Muscle layer of colon (tissue), 2 donors: ENCODE results near the gene SLC8A2.

Source experiments
- H3K27ac ChIP-seq: one replicate; pipeline ENCODE4 v1.7.0; 2013; ENCODE audit warnings: low read depth, mild to moderate bottlenecking, low read length, moderate library complexity
- H3K27me3 ChIP-seq, 2 donors: one replicate each; pipeline ENCODE4 v1.7.0; 2013; ENCODE audit warnings: low read length in 2 of 2, mild to moderate bottlenecking in 2 of 2; ENCODE audit not compliant: insufficient read depth in 2 of 2, control insufficient read depth in 1 of 2
- H3K36me3 ChIP-seq: one replicate; pipeline ENCODE4 v1.7.0; 2013; ENCODE audit warnings: mild to moderate bottlenecking, low read length; ENCODE audit not compliant: insufficient read depth
- H3K4me1 ChIP-seq: one replicate; pipeline ENCODE4 v1.7.0; 2013; ENCODE audit warnings: mild to moderate bottlenecking, low read length; ENCODE audit not compliant: insufficient read depth
- H3K4me3 ChIP-seq, 2 donors: one replicate each; pipeline ENCODE4 v1.7.0; 2013; ENCODE audit warnings: low read length in 2 of 2, low read depth in 1 of 2, mild to moderate bottlenecking in 1 of 2, moderate library complexity in 1 of 2
- H3K9ac ChIP-seq: one replicate; pipeline ENCODE4 v1.7.0; 2013; ENCODE audit warnings: low read length
- H3K9me3 ChIP-seq: one replicate; pipeline ENCODE4 v1.7.0; 2013; ENCODE audit warnings: mild to moderate bottlenecking, low read length
- donor health status: abdominal sarcoma.
- donor health status: Adenocarcinoma of cecum.

The SLC8A2 gene

GRCh38 chr19:47381121-47381520 lies 90.6 kb downstream of the SLC8A2 start:
- Histone ChIP-seq H3K27ac (no peak overlapping the region), H3K9me3 (no peaks in the 10 kb centered on the region), H3K36me3 (peaks cover 31% of the 10 kb centered on the region), H3K4me1 (no peaks in the 10 kb centered on the region), H3K4me3 (no peak overlapping the region), H3K9ac (no peak overlapping the region), H3K27me3 (no peaks in the 10 kb centered on the region)

GRCh38 chr19:47380559-47380958 lies 91.1 kb downstream of the SLC8A2 start:
- Histone ChIP-seq H3K27ac (no peak overlapping the region), H3K27me3 (no peaks in the 10 kb centered on the region), H3K4me1 (no peaks in the 10 kb centered on the region), H3K36me3 (peaks cover 37% of the 10 kb centered on the region), H3K9me3 (no peaks in the 10 kb centered on the region), H3K4me3 (no peak overlapping the region), H3K9ac (no peak overlapping the region)

- Histone ChIP-seq H3K4me1 (no peaks in the 10 kb centered on the region), H3K9me3 (no peaks in the 10 kb centered on the region), H3K9ac (no peak overlapping the region), H3K27me3 (no peaks in the 10 kb centered on the region), H3K4me3 (no peak overlapping the region), H3K36me3 (peaks cover 48% of the 10 kb centered on the region), H3K27ac (no peak overlapping the region)
Observed at GRCh38 chr19:47379381-47379938, 92.2 kb downstream of the SLC8A2 start.

DNA sequence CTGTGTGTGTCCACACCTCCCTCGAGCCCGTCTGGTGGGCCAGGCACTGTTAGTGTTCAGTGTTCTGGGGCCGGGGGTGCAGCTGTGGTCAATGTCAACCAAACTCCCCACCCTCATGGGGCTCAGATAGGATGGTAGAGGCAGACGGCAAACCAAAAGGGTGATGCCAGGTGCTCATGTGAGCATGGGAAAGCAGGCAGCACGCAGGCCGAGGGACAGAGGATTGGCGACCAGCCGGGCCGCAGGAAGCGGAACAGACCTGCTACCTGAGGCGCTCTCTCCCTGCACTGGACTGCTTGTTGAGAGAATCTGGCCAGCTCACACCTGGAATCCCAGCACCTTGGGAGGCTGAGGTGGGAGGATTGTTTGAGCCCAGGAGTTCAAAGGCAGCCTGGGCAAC lies 93.4 kb downstream of the SLC8A2 start:
- Histone ChIP-seq H3K4me1 (no peaks in the 10 kb centered on the region), H3K36me3 (peaks cover 60% of the 10 kb centered on the region), H3K9me3 (no peaks in the 10 kb centered on the region), H3K4me3 (no peak overlapping the region), H3K27ac (no peak overlapping the region), H3K9ac (no peak overlapping the region), H3K27me3 (no peaks in the 10 kb centered on the region)
